ENCODE results near the gene PTBP1. TPM values are rescaled to one million over a fixed set of nuclear protein-coding genes. Genes with fewer than 3 reads are reported as not detected.

Gene PTBP1
- total RNA-seq, 1 experiment from 2014 or later = 510 TPM

- Mint-ChIP-seq H3K9me3 (ENCODE audit: unreplicated experiment) (no peaks in the 10 kb centered on the region), H3K4me1 (ENCODE audit: low read depth, unreplicated experiment) (no peaks in the 10 kb centered on the region), H3K36me3 (ENCODE audit: insufficient read depth, unreplicated experiment) (peaks cover 12% of the 10 kb centered on the region), H3K27me3 (ENCODE audit: insufficient read depth, unreplicated experiment) (no peaks in the 10 kb centered on the region), H3K4me3 (ENCODE audit: unreplicated experiment) (no peak overlapping the region), H3K27ac (ENCODE audit: unreplicated experiment) (no peak overlapping the region)
- intact Hi-C loops (cut with micrococcal nuclease; ENCODE audit: unreplicated experiment) = loop anchor here (5.0 to 10.0 kb wide), 2 partner anchors 93 to 211 kb away; partner anchors contain the start of gene WDR18
- no TSS peak for BruUV-seq (replicated peaks)
- ChIA-PET CTCF (no interaction called here), POLR2A (no interaction called here)
- no peaks in the 10 kb centered on the region for H3K4me1 ChIP-seq
- H3K9me3 ChIP-seq = no peaks in the 10 kb centered on the region
- H3K4me3 ChIP-seq (ENCODE audit: low read depth, low read length) = no peak overlapping the region
- no peaks in the 10 kb centered on the region for H3K27me3 ChIP-seq (replicated peaks; ENCODE audit: control insufficient read depth, insufficient read depth, low read length)
- DNase-seq = peak; percentile 53 to 63
- H3K36me3 ChIP-seq (ENCODE audit: control insufficient read depth, insufficient read depth, low read length) = no peaks in the 10 kb centered on the region
- peak; percentile 29 for TF ChIP-seq CTCF (IDR thresholded peaks at IDR 0.05; ENCODE audit: insufficient read depth in 1 of 2, low read depth in 1 of 2, low read length in 1 of 2, severe bottlenecking in 1 of 2, unreplicated experiment in 1 of 2)
Observed at GRCh38 chr19:771332-771785, 25.9 kb upstream of the PTBP1 start.

- Mint-ChIP-seq H3K4me3 (ENCODE audit: unreplicated experiment) (no peak overlapping the region), H3K9me3 (ENCODE audit: unreplicated experiment) (no peaks in the 10 kb centered on the region), H3K27me3 (ENCODE audit: insufficient read depth, unreplicated experiment) (no peaks in the 10 kb centered on the region), H3K27ac (ENCODE audit: unreplicated experiment) (no peak overlapping the region), H3K36me3 (ENCODE audit: insufficient read depth, unreplicated experiment) (peaks cover 12% of the 10 kb centered on the region), H3K4me1 (ENCODE audit: low read depth, unreplicated experiment) (no peaks in the 10 kb centered on the region)
- H3K36me3 ChIP-seq (ENCODE audit: control insufficient read depth, insufficient read depth, low read length) = no peaks in the 10 kb centered on the region
- intact Hi-C loops (cut with micrococcal nuclease; ENCODE audit: unreplicated experiment) = loop anchor here (5.0 to 10.0 kb wide), 2 partner anchors 93 to 210 kb away; partner anchors contain the start of gene WDR18
- no peaks in the 10 kb centered on the region for H3K4me1 ChIP-seq
- TF ChIP-seq CTCF (IDR thresholded peaks at IDR 0.05; ENCODE audit: insufficient read depth in 1 of 2, low read depth in 1 of 2, low read length in 1 of 2, severe bottlenecking in 1 of 2, unreplicated experiment in 1 of 2) = no peak
- H3K4me3 ChIP-seq (ENCODE audit: low read depth, low read length) = no peak overlapping the region
- POLR2A ChIA-PET = interaction anchor here (0.7 kb wide), 1 partner anchor 9 kb away, joined by 6 read pairs; no protein-coding TSS in a partner anchor
- H3K27me3 ChIP-seq (replicated peaks; ENCODE audit: control insufficient read depth, insufficient read depth, low read length) = no peaks in the 10 kb centered on the region
- BruUV-seq (replicated peaks) = no TSS peak
- no peaks in the 10 kb centered on the region for H3K9me3 ChIP-seq
- no peak for DNase-seq
- CTCF ChIA-PET = no interaction called here
Observed at GRCh38 chr19:772063-772462, 25.2 kb upstream of the PTBP1 start.

GRCh38 chr19:772730-773436 lies 24.4 kb upstream of the PTBP1 start:
- H3K36me3 Mint-ChIP-seq (ENCODE audit: insufficient read depth, unreplicated experiment) = peaks cover 12% of the 10 kb centered on the region
- Histone ChIP-seq H3K9me3 (no peaks in the 10 kb centered on the region), H3K4me1 (no peaks in the 10 kb centered on the region), H3K36me3 (ENCODE audit: control insufficient read depth, insufficient read depth, low read length) (no peaks in the 10 kb centered on the region), H3K27me3 (replicated peaks; ENCODE audit: control insufficient read depth, insufficient read depth, low read length) (no peaks in the 10 kb centered on the region), H3K4me3 (ENCODE audit: low read depth, low read length) (no peak overlapping the region)
- no peak for TF ChIP-seq CTCF (IDR thresholded peaks at IDR 0.05; ENCODE audit: insufficient read depth in 1 of 2, low read depth in 1 of 2, low read length in 1 of 2, severe bottlenecking in 1 of 2, unreplicated experiment in 1 of 2)
- peak in 1 of 2 experiments; percentile 44 for DNase-seq
- H3K9me3 Mint-ChIP-seq (ENCODE audit: unreplicated experiment) = no peaks in the 10 kb centered on the region
- no TSS peak for BruUV-seq (replicated peaks)
- intact Hi-C loops (cut with micrococcal nuclease; ENCODE audit: unreplicated experiment) = loop anchor here (5.0 to 10.0 kb wide), 2 partner anchors 92 to 209 kb away; partner anchors contain the start of gene WDR18
- no peaks in the 10 kb centered on the region for H3K27me3 Mint-ChIP-seq (ENCODE audit: insufficient read depth, unreplicated experiment)
- H3K27ac Mint-ChIP-seq (ENCODE audit: unreplicated experiment) = no peak overlapping the region
- no peak overlapping the region for H3K4me3 Mint-ChIP-seq (ENCODE audit: unreplicated experiment)
- POLR2A ChIA-PET = no interaction called here
- CTCF ChIA-PET = no interaction called here
- H3K4me1 Mint-ChIP-seq (ENCODE audit: low read depth, unreplicated experiment) = no peaks in the 10 kb centered on the region
